HepG2 (cell line): ENCODE measurements around the gene STK32C. TPM values are rescaled to one million over a fixed set of nuclear protein-coding genes. Genes with fewer than 3 reads are reported as not detected.
A peak's percentile ranks its signal among the peaks of the same experiment; 100 is the strongest.

Source experiments
- ADNP ChIP-seq: sonication (generic); formaldehyde crosslinking; IDR thresholded peaks from 2 replicates; pipeline ENCODE4 v1.4.0; 2020; ENCODE audit warnings: missing genetic modification reagents
- AGO1 ChIP-seq: fragments of 200-400 bp; formaldehyde crosslinking; IDR thresholded peaks from 2 replicates; pipeline ENCODE4 v1.6.1; 2017; ENCODE audit warnings: mild to moderate bottlenecking, low read depth, low read length, moderate library complexity; ENCODE audit not compliant: poor library complexity, severe bottlenecking
- ARNT2 ChIP-seq: sonication (generic); formaldehyde crosslinking; IDR thresholded peaks from 2 replicates; pipeline ENCODE4 v1.8.0; 2022; ENCODE audit warnings: mild to moderate bottlenecking, low read depth, missing genetic modification reagents, moderate library complexity
- ATF4 ChIP-seq, 2 experiments: fragments of 450-650 bp in 1 of 2; sonication (generic) in 1 of 2; formaldehyde crosslinking; IDR thresholded peaks; 2 replicates each; pipeline versions ENCODE4 v1.5.0 to v1.8.0; 2020 to 2022; ENCODE audit warnings: mild to moderate bottlenecking in 1 of 2, missing genetic modification reagents in 1 of 2
- ATF7-NPFF ChIP-seq: sonication (generic); formaldehyde crosslinking; IDR thresholded peaks from 2 replicates; pipeline ENCODE4 v1.8.1; 2023; ENCODE audit warnings: mild to moderate bottlenecking, low read depth, missing genetic modification reagents, moderate library complexity
- CREBL2 ChIP-seq: sonication (generic); formaldehyde crosslinking; IDR thresholded peaks from 2 replicates; pipeline ENCODE4 v1.8.1; 2023; ENCODE audit warnings: missing genetic modification reagents, mild to moderate bottlenecking, borderline replicate concordance
- HNRNPL ChIP-seq: fragments of 200-400 bp; formaldehyde crosslinking; IDR thresholded peaks from 2 replicates; pipeline ENCODE4 v1.6.1; 2017; ENCODE audit warnings: mild to moderate bottlenecking, low read depth, low read length
- KAT2B ChIP-seq: fragments of 150-350 bp; IDR thresholded peaks from 2 replicates; pipeline ENCODE4 v1.6.1; 2014; ENCODE audit warnings: low read depth, low read length, borderline replicate concordance
- KDM1A ChIP-seq: IDR thresholded peaks from 2 replicates; pipeline ENCODE4 v1.6.1; 2016; ENCODE audit warnings: missing compliant biosample characterization
- KDM2A ChIP-seq: sonication (generic); formaldehyde crosslinking; IDR thresholded peaks from 2 replicates; pipeline ENCODE4 v1.4.0; 2020; ENCODE audit warnings: low read depth, missing genetic modification reagents, borderline replicate concordance
- KLF12 ChIP-seq: sonication (generic); formaldehyde crosslinking; IDR thresholded peaks from 2 replicates; pipeline ENCODE4 v1.4.0; 2020; ENCODE audit warnings: missing genetic modification reagents, borderline replicate concordance
- MAX ChIP-seq: IDR thresholded peaks from 2 replicates; pipeline ENCODE4 v1.6.1; 2012; ENCODE audit warnings: inconsistent platforms
- MYC ChIP-seq: sonication (generic); formaldehyde crosslinking; IDR thresholded peaks from 2 replicates; pipeline ENCODE4 v1.9.0; 2021; ENCODE audit warnings: missing genetic modification reagents, borderline replicate concordance
- NAIF1 ChIP-seq: sonication (generic); formaldehyde crosslinking; IDR thresholded peaks from 2 replicates; pipeline ENCODE4 v1.5.0; 2020; ENCODE audit warnings: mild to moderate bottlenecking, missing genetic modification reagents, borderline replicate concordance
- NFE2L2 ChIP-seq: fragments of 150-350 bp; IDR thresholded peaks from 2 replicates; pipeline ENCODE4 v1.6.1; 2014; ENCODE audit warnings: low read length
- NONO ChIP-seq, 2 experiments: fragments of 450-650 bp in 1 of 2; sonication (generic) in 1 of 2; formaldehyde crosslinking in 1 of 2; IDR thresholded peaks in 1 of 2; conservative IDR thresholded peaks in 1 of 2; 2 replicates each; pipeline versions ENCODE4 v1.6.1 to v1.8.0; 2017 to 2022; ENCODE audit warnings: mild to moderate bottlenecking in 1 of 2, missing genetic modification reagents in 1 of 2, moderate library complexity in 1 of 2
- RBFOX2 ChIP-seq: fragments of 200-400 bp; formaldehyde crosslinking; IDR thresholded peaks from 2 replicates; pipeline ENCODE4 v1.6.1; 2017; ENCODE audit warnings: low read depth, mild to moderate bottlenecking, low read length
- RCOR2 ChIP-seq: IDR thresholded peaks from 2 replicates; pipeline ENCODE4 v1.6.1; 2016; ENCODE audit warnings: missing biosample characterization, missing genetic modification reagents
- SAP130 ChIP-seq: IDR thresholded peaks from 2 replicates; pipeline ENCODE4 v1.6.1; 2016; ENCODE audit warnings: low read depth
- ZBTB42 ChIP-seq: sonication (generic); formaldehyde crosslinking; IDR thresholded peaks from 2 replicates; pipeline ENCODE4 v1.5.0; 2020; ENCODE audit warnings: mild to moderate bottlenecking, missing genetic modification reagents
- ZC3H13 ChIP-seq: sonication (generic); formaldehyde crosslinking; IDR thresholded peaks from 2 replicates; pipeline ENCODE4 v1.8.1; 2023; ENCODE audit warnings: mild to moderate bottlenecking, missing genetic modification reagents, moderate library complexity
- ZC3H4 ChIP-seq: sonication (generic); formaldehyde crosslinking; IDR thresholded peaks from 2 replicates; pipeline ENCODE4 v1.4.0; 2020; ENCODE audit warnings: missing genetic modification reagents, borderline replicate concordance
- ZFAT ChIP-seq: sonication (generic); formaldehyde crosslinking; conservative IDR thresholded peaks from 2 replicates; pipeline ENCODE4 v1.8.1; 2023; ENCODE audit warnings: missing genetic modification reagents, inconsistent platforms
- ZNF235 ChIP-seq: sonication (generic); formaldehyde crosslinking; IDR thresholded peaks from 2 replicates; pipeline ENCODE4 v1.8.1; 2023; ENCODE audit warnings: mild to moderate bottlenecking, missing genetic modification reagents, borderline replicate concordance
- ZNF260 ChIP-seq: sonication (generic); formaldehyde crosslinking; IDR thresholded peaks from 2 replicates; pipeline ENCODE4 v1.4.0; 2020; ENCODE audit warnings: missing genetic modification reagents, low read depth, mild to moderate bottlenecking, borderline replicate concordance
- ZNF354B ChIP-seq: sonication (generic); formaldehyde crosslinking; IDR thresholded peaks from 2 replicates; pipeline ENCODE4 v1.8.0; 2022; ENCODE audit warnings: mild to moderate bottlenecking, missing genetic modification reagents
- ZNF691 ChIP-seq: sonication (generic); formaldehyde crosslinking; IDR thresholded peaks from 2 replicates; pipeline ENCODE4 v1.4.0; 2020; ENCODE audit warnings: missing genetic modification reagents, low read depth, mild to moderate bottlenecking, borderline replicate concordance
- ZNF768 ChIP-seq: sonication (generic); formaldehyde crosslinking; IDR thresholded peaks from 2 replicates; pipeline ENCODE4 v1.4.0; 2020; ENCODE audit warnings: missing genetic modification reagents
- ZZZ3 ChIP-seq: sonication (generic); formaldehyde crosslinking; IDR thresholded peaks from 2 replicates; pipeline ENCODE4 v1.4.0; 2020; ENCODE audit warnings: missing genetic modification reagents, mild to moderate bottlenecking, borderline replicate concordance
- polyA plus RNA-seq, 8 experiments: library from polyadenylated mRNA; depleted of rRNA in 3 of 8; stranded (reverse) in 7 of 8; unstranded in 1 of 8; fragments of >200 nt; fragmentation: Illumina TruSeq in 4 of 8; extraction: Trizol in 4 of 8; gene quantifications; 2 replicates each; pipeline versions ENCODE4 v1.2.1 to v1.2.3, GENCODE V29; 2011 to 2016; ENCODE audit warnings: low read depth in 4 of 8, missing spikeins in 1 of 8, mixed read lengths in 1 of 8; ENCODE audit not compliant: insufficient read depth in 1 of 8
- total RNA-seq, 5 experiments: library from RNA; depleted of rRNA; stranded (reverse); fragments of >200 nt; fragmentation: Illumina TruSeq; extraction: Trizol; gene quantifications; 2 replicates each; pipeline ENCODE4 v1.2.3, GENCODE V29; 2016; ENCODE audit warnings: low read depth in 1 of 5

Gene STK32C
- total and polyA plus RNA-seq, 2 of the 13 experiments (the other 11 are each of a cell fraction or from before 2014, with no cell fraction given): 10.9 to 19.4 TPM

GRCh38 chr10:132336064-132336746 lies 28.5 kb upstream of the STK32C start (continued):
- TF ChIP-seq ATF7-NPFF (no peak), ZFAT (CRISPR knock-in tag) (no peak), NFE2L2 (no peak), KAT2B (no peak), NONO (IDR thresholded peaks at IDR 0.05) (no peak), NONO (CRISPR knock-in tag; conservative IDR thresholded peaks at IDR 0.05) (0 out of 2 replicates have a peak, but pooled peaks have one; percentile 21), ARNT2 (no peak), NAIF1 (CRISPR knock-in tag) (peak; percentile 29; the same call in 1 of the 2 replicates), MAX (peak; percentile 39), ZC3H4 (CRISPR knock-in tag) (peak; percentile 51; the same call in 1 of the 2 replicates), MYC (CRISPR knock-in tag) (peak; percentile 49; the same call in 1 of the 2 replicates), KDM2A (CRISPR knock-in tag) (no peak), CREBL2 (CRISPR knock-in tag) (no peak), ZBTB42 (CRISPR knock-in tag) (no peak), RBFOX2 (0 out of 2 replicates have a peak, but pooled peaks have one; percentile 31), KDM1A (CRISPR knock-in tag) (peak; percentile 96), ZNF235 (CRISPR knock-in tag) (no peak), ZC3H13 (CRISPR knock-in tag) (no peak), RCOR2 (CRISPR knock-in tag) (peak; percentile 54; the same call in 1 of the 2 replicates), SAP130 (CRISPR knock-in tag) (peak; percentile 27; the same call in 1 of the 2 replicates), HNRNPL (no peak), ZNF768 (CRISPR knock-in tag) (peak; percentile 99), AGO1 (no peak), ZNF354B (CRISPR knock-in tag) (no peak), ADNP (CRISPR knock-in tag) (peak; percentile 59; the same call in 1 of the 2 replicates), KLF12 (no peak), ZNF691 (CRISPR knock-in tag) (0 out of 2 replicates have a peak, but pooled peaks have one; percentile 44), ZNF260 (CRISPR knock-in tag) (no peak), ZZZ3 (CRISPR knock-in tag) (no peak), ATF4 (CRISPR knock-in tag; IDR thresholded peaks at IDR 0.05) (peak in 1 of 2 experiments; percentile 60; a peak in 2 of 4 replicates)
